ENCODE data around the gene ENOX1. TPM values are rescaled to one million over a fixed set of nuclear protein-coding genes. Genes with fewer than 3 reads are reported as not detected.

ENOX1 gene
- polyA plus RNA-seq, 1 donor (not counting 4 experiments of a cell fraction or from before 2014, with no cell fraction given) = 1.1 TPM

GRCh38 chr13:43546816-43547215 is 240.0 kb downstream of the ENOX1 start:
- Histone ChIP-seq H3K4me1 (ENCODE audit: control insufficient read depth, extremely low read depth, insufficient read depth, low read length) (no peaks in the 10 kb centered on the region), H3K36me3 (ENCODE audit: control insufficient read depth in 2 of 2, extremely low read depth in 1 of 2, insufficient read depth in 2 of 2, low read length in 2 of 2) (no peaks in the 10 kb centered on the region), H3K9ac (ENCODE audit: control insufficient read depth, extremely low read depth, insufficient read depth, low read length) (no peak overlapping the region), H3K4me2 (ENCODE audit: control insufficient read depth, extremely low read depth, insufficient read depth, low read depth, low read length) (no peak overlapping the region), H4K20me1 (ENCODE audit: control insufficient read depth, extremely low read depth, insufficient read depth, low read length) (no peaks in the 10 kb centered on the region), H3K9me1 (ENCODE audit: control insufficient read depth, extremely low read depth, insufficient read depth, low read length) (no peaks in the 10 kb centered on the region), H2AFZ (ENCODE audit: control insufficient read depth, low read length) (no peak overlapping the region), H3K4me3 (ENCODE audit: control insufficient read depth in 2 of 3, extremely low read depth in 1 of 3, insufficient read depth in 2 of 3, low read depth in 1 of 3, low read length in 3 of 3) (no peak overlapping the region), H3K9me3 (ENCODE audit: control insufficient read depth, low read depth, low read length) (no peaks in the 10 kb centered on the region), H3K27me3 (ENCODE audit: control insufficient read depth, extremely low read depth, insufficient read depth, low read length) (no peaks in the 10 kb centered on the region), H3K27ac (ENCODE audit: control insufficient read depth, insufficient read depth, low read length) (no peak overlapping the region), H3K79me2 (ENCODE audit: control insufficient read depth, insufficient read depth, low read length) (no peaks in the 10 kb centered on the region)
- no peak for DNase-seq (ENCODE audit: low read depth, low spot score)
- FAIRE-seq = no peak
- dilution Hi-C loops (cut with MboI; ENCODE audit: extremely low pct_ligation_motif_present, low sequenced_read_pairs) = no loop called here
- TF ChIP-seq EZH2 (IDR thresholded peaks at IDR 0.05; ENCODE audit: low read length) = no peak
- TF ChIP-seq, protein P1, sequence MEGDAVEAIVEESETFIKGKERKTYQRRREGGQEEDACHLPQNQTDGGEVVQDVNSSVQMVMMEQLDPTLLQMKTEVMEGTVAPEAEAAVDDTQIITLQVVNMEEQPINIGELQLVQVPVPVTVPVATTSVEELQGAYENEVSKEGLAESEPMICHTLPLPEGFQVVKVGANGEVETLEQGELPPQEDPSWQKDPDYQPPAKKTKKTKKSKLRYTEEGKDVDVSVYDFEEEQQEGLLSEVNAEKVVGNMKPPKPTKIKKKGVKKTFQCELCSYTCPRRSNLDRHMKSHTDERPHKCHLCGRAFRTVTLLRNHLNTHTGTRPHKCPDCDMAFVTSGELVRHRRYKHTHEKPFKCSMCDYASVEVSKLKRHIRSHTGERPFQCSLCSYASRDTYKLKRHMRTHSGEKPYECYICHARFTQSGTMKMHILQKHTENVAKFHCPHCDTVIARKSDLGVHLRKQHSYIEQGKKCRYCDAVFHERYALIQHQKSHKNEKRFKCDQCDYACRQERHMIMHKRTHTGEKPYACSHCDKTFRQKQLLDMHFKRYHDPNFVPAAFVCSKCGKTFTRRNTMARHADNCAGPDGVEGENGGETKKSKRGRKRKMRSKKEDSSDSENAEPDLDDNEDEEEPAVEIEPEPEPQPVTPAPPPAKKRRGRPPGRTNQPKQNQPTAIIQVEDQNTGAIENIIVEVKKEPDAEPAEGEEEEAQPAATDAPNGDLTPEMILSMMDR (optimal IDR thresholded peaks at IDR 0.05 in 1 of 3, IDR thresholded peaks at IDR 0.05 in 1 of 3, conservative IDR thresholded peaks at IDR 0.05 in 1 of 3; ENCODE audit: extremely low read depth in 1 of 3, insufficient read depth in 2 of 3, low read length in 3 of 3) = no peak

DNA sequence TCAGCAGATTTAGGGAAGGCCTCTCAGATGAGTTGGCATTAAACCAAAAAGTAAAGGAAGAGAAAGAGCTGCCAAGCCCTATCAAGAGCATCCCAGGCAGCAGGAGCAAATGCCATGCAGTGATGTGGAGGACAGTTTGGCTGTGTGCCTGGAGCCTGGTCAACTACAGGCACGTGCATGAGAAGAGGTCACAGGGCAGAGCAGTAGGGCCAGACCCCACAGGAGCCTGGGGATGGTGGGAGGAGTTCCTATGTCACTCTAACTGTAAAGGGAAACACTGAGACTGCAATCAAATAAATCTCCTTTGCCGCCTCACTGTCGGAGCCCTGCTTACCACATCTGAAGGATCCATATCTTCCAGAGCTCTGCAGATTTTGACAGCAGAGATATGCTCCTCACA is 240.5 kb downstream of the ENOX1 start:
- no peaks in the 10 kb centered on the region for H3K9me3 ChIP-seq (ENCODE audit: control insufficient read depth, low read depth, low read length)
- no peaks in the 10 kb centered on the region for H3K9me1 ChIP-seq (ENCODE audit: control insufficient read depth, extremely low read depth, insufficient read depth, low read length)
- DNase-seq (ENCODE audit: low read depth, low spot score) (no peak), FAIRE-seq (no peak)
- H4K20me1 ChIP-seq (ENCODE audit: control insufficient read depth, extremely low read depth, insufficient read depth, low read length) = no peaks in the 10 kb centered on the region
- no peaks in the 10 kb centered on the region for H3K36me3 ChIP-seq (ENCODE audit: control insufficient read depth in 2 of 2, extremely low read depth in 1 of 2, insufficient read depth in 2 of 2, low read length in 2 of 2)
- H3K27me3 ChIP-seq (ENCODE audit: control insufficient read depth, extremely low read depth, insufficient read depth, low read length) = no peaks in the 10 kb centered on the region
- no peak overlapping the region for H2AFZ ChIP-seq (ENCODE audit: control insufficient read depth, low read length)
- no peaks in the 10 kb centered on the region for H3K79me2 ChIP-seq (ENCODE audit: control insufficient read depth, insufficient read depth, low read length)
- H3K9ac ChIP-seq (ENCODE audit: control insufficient read depth, extremely low read depth, insufficient read depth, low read length) = no peak overlapping the region
- TF ChIP-seq, protein P1 (optimal IDR thresholded peaks at IDR 0.05 in 1 of 3, IDR thresholded peaks at IDR 0.05 in 1 of 3, conservative IDR thresholded peaks at IDR 0.05 in 1 of 3; ENCODE audit: extremely low read depth in 1 of 3, insufficient read depth in 2 of 3, low read length in 3 of 3) = no peak
- no peak for TF ChIP-seq EZH2 (IDR thresholded peaks at IDR 0.05; ENCODE audit: low read length)
- H3K4me1 ChIP-seq (ENCODE audit: control insufficient read depth, extremely low read depth, insufficient read depth, low read length) = no peaks in the 10 kb centered on the region
- dilution Hi-C loops (cut with MboI; ENCODE audit: extremely low pct_ligation_motif_present, low sequenced_read_pairs) = no loop called here
- no peak overlapping the region for H3K27ac ChIP-seq (ENCODE audit: control insufficient read depth, insufficient read depth, low read length)
- no peak overlapping the region for H3K4me3 ChIP-seq (ENCODE audit: control insufficient read depth in 2 of 3, extremely low read depth in 1 of 3, insufficient read depth in 2 of 3, low read depth in 1 of 3, low read length in 3 of 3)
- no peak overlapping the region for H3K4me2 ChIP-seq (ENCODE audit: control insufficient read depth, extremely low read depth, insufficient read depth, low read depth, low read length)

All from keratinocyte (primary cell).